HEK293 (cell line): ENCODE results near the gene CRNKL1.

Experiments
- CTCF ChIA-PET: fragments of 350-600 bp; formaldehyde crosslinking; extraction: SDS; loops from one replicate; lab custom pipeline; 2021; ENCODE audit warnings: antibody characterized with exemption; lab: Yijun Ruan, JAX
- POLR2A ChIA-PET: fragments of 300-600 bp; formaldehyde crosslinking; extraction: SDS; loops from one replicate; lab custom pipeline; 2020; ENCODE audit warnings: antibody characterized with exemption, inconsistent platforms; lab: Yijun Ruan, JAX
- H3K27ac ChIP-seq: fragments of 200-500 bp; sonication (Bioruptor generic); 2 replicates; pipeline ENCODE4 v1.5.1; 2014; ENCODE audit warnings: low read depth, low read length, control low read depth, inconsistent platforms; ENCODE audit errors: extremely low read depth
- H3K36me3 ChIP-seq, 2 experiments: fragments of 200-500 bp in 1 of 2; sonication (Bioruptor generic) in 1 of 2; 1 replicate in 1 of 2; 2 replicates in 1 of 2; pipeline ENCODE4 v1.5.1; 2014 to 2017; ENCODE audit warnings: inconsistent platforms in 2 of 2, low read length in 2 of 2; ENCODE audit not compliant: control insufficient read depth in 2 of 2, insufficient read depth in 1 of 2
- H3K4me1 ChIP-seq: fragments of 200-500 bp; sonication (Bioruptor generic); 2 replicates; pipeline ENCODE4 v1.5.1; 2014; ENCODE audit warnings: mild to moderate bottlenecking, low read length, inconsistent platforms; ENCODE audit not compliant: control insufficient read depth, insufficient read depth
- H3K4me3 ChIP-seq: 2 replicates; pipeline ENCODE4 v1.5.1; 2011; ENCODE audit warnings: low read depth, mild to moderate bottlenecking, control low read depth, low read length, moderate library complexity
- H3K9me3 ChIP-seq: fragments of 200-500 bp; sonication (Bioruptor generic); 2 replicates; pipeline ENCODE4 v1.5.1; 2014; ENCODE audit warnings: low read depth, low read length, inconsistent platforms; ENCODE audit not compliant: control insufficient read depth, insufficient read depth
- ELK4 ChIP-seq: IDR thresholded peaks from 2 replicates; pipeline ENCODE4 v1.6.1; 2011; ENCODE audit warnings: mild to moderate bottlenecking, low read depth, low read length, borderline replicate concordance
- GLI2 ChIP-seq: fragments of 450-650 bp; formaldehyde crosslinking; IDR thresholded peaks from 2 replicates; pipeline ENCODE4; 2017; ENCODE audit warnings: missing biosample characterization, missing genetic modification characterization, low read depth, borderline replicate concordance
- KLF10 ChIP-seq: fragments of 450-650 bp; IDR thresholded peaks from 2 replicates; pipeline ENCODE4 v1.5.1; 2018; ENCODE audit warnings: missing biosample characterization, mild to moderate bottlenecking, missing genetic modification characterization
- SALL2 ChIP-seq: fragments of 450-650 bp; formaldehyde crosslinking; IDR thresholded peaks from 2 replicates; pipeline ENCODE4 v1.5.0; 2017; ENCODE audit warnings: missing biosample characterization, mild to moderate bottlenecking, missing genetic modification characterization, borderline replicate concordance
- SCRT1 ChIP-seq: fragments of 450-650 bp; formaldehyde crosslinking; IDR thresholded peaks from 2 replicates; pipeline ENCODE4 v1.5.1; 2016; ENCODE audit warnings: missing biosample characterization, missing genetic modification characterization, borderline replicate concordance
- TSHZ1 ChIP-seq: fragments of 450-650 bp; formaldehyde crosslinking; IDR thresholded peaks from 2 replicates; pipeline ENCODE4 v1.5.1; 2016; ENCODE audit warnings: missing biosample characterization, missing genetic modification characterization, borderline replicate concordance
- ZBTB20 ChIP-seq: fragments of 450-650 bp; formaldehyde crosslinking; IDR thresholded peaks from 2 replicates; pipeline ENCODE4 v1.5.1; 2016; ENCODE audit warnings: missing biosample characterization, missing genetic modification characterization
- ZNF133 ChIP-seq: fragments of 450-650 bp; formaldehyde crosslinking; IDR thresholded peaks from 2 replicates; pipeline ENCODE4 v1.5.1; 2016; ENCODE audit warnings: missing biosample characterization, missing genetic modification characterization
- ZNF140 ChIP-seq: fragments of 450-650 bp; formaldehyde crosslinking; IDR thresholded peaks from 2 replicates; pipeline ENCODE4 v1.5.1; 2016; ENCODE audit warnings: missing biosample characterization, missing genetic modification characterization
- ZNF155 ChIP-seq: fragments of 450-650 bp; formaldehyde crosslinking; IDR thresholded peaks from 2 replicates; pipeline ENCODE4 v1.5.1; 2016; ENCODE audit warnings: missing biosample characterization, missing genetic modification characterization
- ZNF184 ChIP-seq: fragments of 450-650 bp; IDR thresholded peaks from 2 replicates; pipeline ENCODE4 v1.5.1; 2018; ENCODE audit warnings: missing biosample characterization, mild to moderate bottlenecking, missing genetic modification characterization
- ZNF19 ChIP-seq: fragments of 450-650 bp; formaldehyde crosslinking; IDR thresholded peaks from 2 replicates; pipeline ENCODE4; 2016; ENCODE audit warnings: missing biosample characterization, missing genetic modification characterization, low read depth
- ZNF274 ChIP-seq, 2 experiments: fragments of 200-500 bp in 1 of 2; fragments of 450-650 bp in 1 of 2; sonication (Bioruptor generic) in 1 of 2; formaldehyde crosslinking in 1 of 2; IDR thresholded peaks; 2 replicates each; pipeline versions ENCODE4 v1.5.1 to v1.6.1; 2014 to 2016; ENCODE audit warnings: borderline replicate concordance in 1 of 2, inconsistent platforms in 1 of 2, low read length in 1 of 2, missing biosample characterization in 1 of 2, missing genetic modification characterization in 1 of 2
- ZNF335 ChIP-seq: fragments of 450-650 bp; formaldehyde crosslinking; conservative IDR thresholded peaks from 2 replicates; pipeline ENCODE4 v1.5.1; 2016; ENCODE audit warnings: missing biosample characterization, missing genetic modification characterization
- ZNF37A ChIP-seq: fragments of 450-650 bp; IDR thresholded peaks from 2 replicates; pipeline ENCODE4 v1.5.1; 2018; ENCODE audit warnings: missing biosample characterization, missing genetic modification characterization
- ZNF548 ChIP-seq: fragments of 450-650 bp; formaldehyde crosslinking; IDR thresholded peaks from 2 replicates; pipeline ENCODE4 v1.5.1; 2016; ENCODE audit warnings: missing biosample characterization, missing genetic modification characterization
- ZNF549 ChIP-seq: fragments of 450-650 bp; IDR thresholded peaks from 2 replicates; pipeline ENCODE4 v1.5.1; 2018; ENCODE audit warnings: missing biosample characterization, missing genetic modification characterization, mild to moderate bottlenecking, inconsistent platforms, moderate library complexity
- ZNF585B ChIP-seq: fragments of 450-650 bp; formaldehyde crosslinking; IDR thresholded peaks from 2 replicates; pipeline ENCODE4 v1.5.1; 2016; ENCODE audit warnings: missing biosample characterization, missing genetic modification characterization
- ZNF677 ChIP-seq: fragments of 450-650 bp; IDR thresholded peaks from 2 replicates; pipeline ENCODE4 v1.5.0; 2018; ENCODE audit warnings: missing biosample characterization, mild to moderate bottlenecking, missing genetic modification characterization, moderate library complexity
- TF ChIP-seq, protein P1 (sequence below): fragments of 450-650 bp; formaldehyde crosslinking; IDR thresholded peaks from 2 replicates; pipeline ENCODE4 v1.5.1; 2016; ENCODE audit warnings: missing biosample characterization, missing genetic modification characterization, borderline replicate concordance
- TF ChIP-seq, protein P2 (sequence below): fragments of 450-650 bp; formaldehyde crosslinking; IDR thresholded peaks from 2 replicates; pipeline ENCODE4; 2016; ENCODE audit warnings: missing biosample characterization, missing genetic modification characterization
- TF ChIP-seq, protein P3 (sequence below): fragments of 450-650 bp; formaldehyde crosslinking; IDR thresholded peaks from 2 replicates; pipeline ENCODE4 v1.5.1; 2016; ENCODE audit warnings: missing biosample characterization, missing genetic modification characterization

Gene CRNKL1

GRCh38 chr20:20100881-20101280 lies 48.6 kb upstream of the CRNKL1 start:
- no peaks in the 10 kb centered on the region for H3K4me1 ChIP-seq
- H3K27ac ChIP-seq, result no peak overlapping the region
- POLR2A ChIA-PET, result no interaction called here
- CTCF ChIA-PET, result no interaction called here
- no peaks in the 10 kb centered on the region for H3K36me3 ChIP-seq
- TF ChIP-seq ZNF335 (no peak), ZNF677 (tag by site-specific recombination) (no peak), SCRT1 (tag by site-specific recombination) (no peak), ZNF133 (no peak), ZNF19 (tag by site-specific recombination) (no peak), ZNF184 (tag by site-specific recombination) (no peak), ZNF549 (no peak), ZNF585B (tag by site-specific recombination) (no peak), ZNF274 (IDR thresholded peaks at IDR 0.05; ENCODE audit: low read length) (no peak), ZNF274 (tag by site-specific recombination; IDR thresholded peaks at IDR 0.05; ENCODE audit: borderline replicate concordance) (no peak)
- TF ChIP-seq, all 188 proteins: peak for 0
- Histone ChIP-seq H3K4me3 (no peak overlapping the region), H3K9me3 (no peaks in the 10 kb centered on the region)

- no peaks in the 10 kb centered on the region for H3K4me1 ChIP-seq
- no peak for TF ChIP-seq SALL2 (tag by site-specific recombination)
- TF ChIP-seq, protein P1, sequence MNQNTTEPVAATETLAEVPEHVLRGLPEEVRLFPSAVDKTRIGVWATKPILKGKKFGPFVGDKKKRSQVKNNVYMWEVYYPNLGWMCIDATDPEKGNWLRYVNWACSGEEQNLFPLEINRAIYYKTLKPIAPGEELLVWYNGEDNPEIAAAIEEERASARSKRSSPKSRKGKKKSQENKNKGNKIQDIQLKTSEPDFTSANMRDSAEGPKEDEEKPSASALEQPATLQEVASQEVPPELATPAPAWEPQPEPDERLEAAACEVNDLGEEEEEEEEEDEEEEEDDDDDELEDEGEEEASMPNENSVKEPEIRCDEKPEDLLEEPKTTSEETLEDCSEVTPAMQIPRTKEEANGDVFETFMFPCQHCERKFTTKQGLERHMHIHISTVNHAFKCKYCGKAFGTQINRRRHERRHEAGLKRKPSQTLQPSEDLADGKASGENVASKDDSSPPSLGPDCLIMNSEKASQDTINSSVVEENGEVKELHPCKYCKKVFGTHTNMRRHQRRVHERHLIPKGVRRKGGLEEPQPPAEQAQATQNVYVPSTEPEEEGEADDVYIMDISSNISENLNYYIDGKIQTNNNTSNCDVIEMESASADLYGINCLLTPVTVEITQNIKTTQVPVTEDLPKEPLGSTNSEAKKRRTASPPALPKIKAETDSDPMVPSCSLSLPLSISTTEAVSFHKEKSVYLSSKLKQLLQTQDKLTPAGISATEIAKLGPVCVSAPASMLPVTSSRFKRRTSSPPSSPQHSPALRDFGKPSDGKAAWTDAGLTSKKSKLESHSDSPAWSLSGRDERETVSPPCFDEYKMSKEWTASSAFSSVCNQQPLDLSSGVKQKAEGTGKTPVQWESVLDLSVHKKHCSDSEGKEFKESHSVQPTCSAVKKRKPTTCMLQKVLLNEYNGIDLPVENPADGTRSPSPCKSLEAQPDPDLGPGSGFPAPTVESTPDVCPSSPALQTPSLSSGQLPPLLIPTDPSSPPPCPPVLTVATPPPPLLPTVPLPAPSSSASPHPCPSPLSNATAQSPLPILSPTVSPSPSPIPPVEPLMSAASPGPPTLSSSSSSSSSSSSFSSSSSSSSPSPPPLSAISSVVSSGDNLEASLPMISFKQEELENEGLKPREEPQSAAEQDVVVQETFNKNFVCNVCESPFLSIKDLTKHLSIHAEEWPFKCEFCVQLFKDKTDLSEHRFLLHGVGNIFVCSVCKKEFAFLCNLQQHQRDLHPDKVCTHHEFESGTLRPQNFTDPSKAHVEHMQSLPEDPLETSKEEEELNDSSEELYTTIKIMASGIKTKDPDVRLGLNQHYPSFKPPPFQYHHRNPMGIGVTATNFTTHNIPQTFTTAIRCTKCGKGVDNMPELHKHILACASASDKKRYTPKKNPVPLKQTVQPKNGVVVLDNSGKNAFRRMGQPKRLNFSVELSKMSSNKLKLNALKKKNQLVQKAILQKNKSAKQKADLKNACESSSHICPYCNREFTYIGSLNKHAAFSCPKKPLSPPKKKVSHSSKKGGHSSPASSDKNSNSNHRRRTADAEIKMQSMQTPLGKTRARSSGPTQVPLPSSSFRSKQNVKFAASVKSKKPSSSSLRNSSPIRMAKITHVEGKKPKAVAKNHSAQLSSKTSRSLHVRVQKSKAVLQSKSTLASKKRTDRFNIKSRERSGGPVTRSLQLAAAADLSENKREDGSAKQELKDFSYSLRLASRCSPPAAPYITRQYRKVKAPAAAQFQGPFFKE (tag by site-specific recombination), result no peak
- no peak for TF ChIP-seq ZNF140 (tag by site-specific recombination)
- TF ChIP-seq, protein P2, sequence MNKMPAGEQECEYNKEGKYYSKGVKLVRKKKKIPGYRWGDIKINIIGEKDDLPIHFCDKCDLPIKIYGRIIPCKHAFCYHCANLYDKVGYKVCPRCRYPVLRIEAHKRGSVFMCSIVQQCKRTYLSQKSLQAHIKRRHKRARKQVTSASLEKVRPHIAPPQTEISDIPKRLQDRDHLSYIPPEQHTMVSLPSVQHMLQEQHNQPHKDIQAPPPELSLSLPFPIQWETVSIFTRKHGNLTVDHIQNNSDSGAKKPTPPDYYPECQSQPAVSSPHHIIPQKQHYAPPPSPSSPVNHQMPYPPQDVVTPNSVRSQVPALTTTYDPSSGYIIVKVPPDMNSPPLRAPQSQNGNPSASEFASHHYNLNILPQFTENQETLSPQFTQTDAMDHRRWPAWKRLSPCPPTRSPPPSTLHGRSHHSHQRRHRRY (tag by site-specific recombination), result no peak
- no peak for TF ChIP-seq ZNF548 (tag by site-specific recombination)
- TF ChIP-seq, protein P3, sequence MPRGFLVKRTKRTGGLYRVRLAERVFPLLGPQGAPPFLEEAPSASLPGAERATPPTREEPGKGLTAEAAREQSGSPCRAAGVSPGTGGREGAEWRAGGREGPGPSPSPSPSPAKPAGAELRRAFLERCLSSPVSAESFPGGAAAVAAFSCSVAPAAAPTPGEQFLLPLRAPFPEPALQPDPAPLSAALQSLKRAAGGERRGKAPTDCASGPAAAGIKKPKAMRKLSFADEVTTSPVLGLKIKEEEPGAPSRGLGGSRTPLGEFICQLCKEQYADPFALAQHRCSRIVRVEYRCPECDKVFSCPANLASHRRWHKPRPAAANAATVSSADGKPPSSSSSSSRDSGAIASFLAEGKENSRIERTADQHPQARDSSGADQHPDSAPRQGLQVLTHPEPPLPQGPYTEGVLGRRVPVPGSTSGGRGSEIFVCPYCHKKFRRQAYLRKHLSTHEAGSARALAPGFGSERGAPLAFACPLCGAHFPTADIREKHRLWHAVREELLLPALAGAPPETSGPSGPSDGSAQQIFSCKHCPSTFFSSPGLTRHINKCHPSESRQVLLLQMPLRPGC (tag by site-specific recombination), result no peak
- no peak for TF ChIP-seq ZNF155 (tag by site-specific recombination)
- TF ChIP-seq ELK4, result no peak
- no peak for TF ChIP-seq TSHZ1 (tag by site-specific recombination)
- no peak for TF ChIP-seq ZNF37A (tag by site-specific recombination)
- TF ChIP-seq ZBTB20 (tag by site-specific recombination), result no peak
- no peak for TF ChIP-seq KLF10 (tag by site-specific recombination)
- TF ChIP-seq GLI2 (tag by site-specific recombination), result no peak
- ChIA-PET CTCF (interaction anchor here (0.8 to 1.4 kb wide), 2 partner anchors 13 to 87 kb away, joined by 5 to 8 read pairs; no protein-coding TSS in a partner anchor), POLR2A (no interaction called here)
- no peaks in the 10 kb centered on the region for H3K36me3 ChIP-seq
- no peak overlapping the region for H3K4me3 ChIP-seq
- H3K27ac ChIP-seq, result no peak overlapping the region
- no peaks in the 10 kb centered on the region for H3K9me3 ChIP-seq
Measured at GRCh38 chr20:20096421-20096820, 44.2 kb upstream of the CRNKL1 start.
